SK-N-DZ (cell line): ENCODE results near the gene PELI3.

Experiments used
- DNase-seq: peaks from one replicate; pipeline ENCODE4 v3.0.0-alpha.2; 2015; ENCODE audit warnings: low spot score
- small RNA-seq, 2 experiments: library from RNA; depleted of rRNA; stranded (forward); fragments of <200 nt; gene quantifications; one replicate each; pipeline ENCODE3, GENCODE V24; 2014

Gene PELI3

GRCh38 chr11:66505276-66505816, 38.6 kb downstream of the PELI3 start:
- no peak for DNase-seq

GRCh38 chr11:66509131-66509561, 42.4 kb downstream of the PELI3 start:
- no peak for DNase-seq

GRCh38 chr11:66510271-66510989, 43.7 kb downstream of the PELI3 start, which contains the start of gene BBS1:
Gene BBS1, plus strand, starts transcription at chr11:66510635. Its CDS starts 25 bp downstream, at chr11:66510660.
- DNase-seq = peak; percentile 76

GRCh38 chr11:66510990-66511339, 44.3 kb downstream of the PELI3 start:
- DNase-seq = no peak

GRCh38 chr11:66523611-66524010, 56.9 kb downstream of the PELI3 start:
- DNase-seq = no peak

- no peak for DNase-seq
Observed at GRCh38 chr11:66524304-66525040, 57.8 kb downstream of the PELI3 start.

Small RNAs within 50 kb of the gene (small RNA-seq; reads per million reads assigned to genes)
- 0 reads per million in 2 experiments for gene RF00416
